ENCODE data around the gene FAM168A.

FAM168A gene

GRCh38 chr11:73429121-73429750 is 168.7 kb downstream of the FAM168A start:
- DNase-seq (ENCODE audit: low read depth, low spot score) = no peak

- no peak for DNase-seq (ENCODE audit: low read depth, low spot score)
These were observed 169.2 kb downstream of the FAM168A start for GRCh38 chr11:73428699-73429098.

GRCh38 chr11:73428227-73428626 is 169.7 kb downstream of the FAM168A start:
- no peak for DNase-seq (ENCODE audit: low read depth, low spot score)

- no peak for DNase-seq (ENCODE audit: low read depth, low spot score)
These were observed 171.6 kb downstream of the FAM168A start for GRCh38 chr11:73426219-73426850.

DNA sequence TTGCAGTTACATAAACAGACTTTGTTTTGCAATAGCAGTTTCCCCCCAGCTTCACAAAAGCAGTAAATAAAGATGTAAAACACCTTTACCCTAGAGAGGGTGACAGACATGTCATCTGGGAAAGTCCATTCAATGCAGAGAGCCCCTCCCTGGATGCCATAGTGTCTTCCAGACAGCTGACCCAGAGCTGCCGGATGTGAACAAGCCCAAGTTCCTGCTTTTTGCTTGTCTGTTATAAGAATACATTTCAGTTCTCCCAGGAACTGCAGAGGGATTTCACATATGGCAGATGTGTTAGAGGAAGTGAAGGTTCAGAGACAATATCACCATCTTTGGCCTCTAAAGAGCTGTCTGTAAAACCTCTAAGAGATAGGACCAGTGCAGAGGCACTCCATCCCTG is 172.8 kb downstream of the FAM168A start:
- no peak for DNase-seq (ENCODE audit: low read depth, low spot score)

DNA sequence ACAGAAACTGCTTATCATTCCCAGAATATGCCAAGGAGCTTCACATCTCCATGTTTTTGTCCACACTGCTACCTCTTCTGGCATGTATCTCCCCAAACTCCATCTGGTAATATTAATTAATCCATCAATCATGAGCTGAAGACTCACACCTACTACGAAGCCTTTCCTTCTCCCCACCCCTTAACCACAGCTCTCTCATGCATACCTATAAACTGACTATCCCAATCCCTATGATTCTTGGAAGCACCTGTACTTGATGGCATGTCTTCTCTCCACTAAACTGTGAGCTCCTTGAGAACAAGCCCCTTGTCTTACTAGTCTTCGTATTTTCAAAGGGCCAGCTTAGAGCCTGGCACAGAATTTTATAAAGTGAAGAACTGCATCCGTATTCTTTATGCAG is 174.4 kb downstream of the FAM168A start:
- DNase-seq (ENCODE audit: low read depth, low spot score) = no peak

DNA sequence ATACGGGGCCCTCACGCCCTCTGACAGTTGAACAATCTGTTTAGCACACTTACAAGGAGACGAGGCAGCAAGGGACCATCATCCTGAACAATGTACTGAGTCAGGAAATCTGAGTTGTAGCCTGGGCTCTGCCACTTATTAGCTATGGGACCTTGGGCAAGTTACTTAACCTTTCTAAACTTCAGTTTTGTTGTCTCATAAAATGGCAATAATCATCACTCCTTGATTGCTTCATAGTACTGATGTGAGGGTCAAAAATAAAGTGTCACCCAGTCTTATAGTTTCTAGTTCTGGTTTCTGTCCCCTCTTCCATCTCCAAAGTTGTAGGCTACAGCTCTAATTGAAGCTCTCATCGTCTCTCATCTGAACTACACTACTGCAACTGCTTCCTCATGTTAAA is 175.0 kb downstream of the FAM168A start:
- DNase-seq (ENCODE audit: low read depth, low spot score) = no peak

DNA sequence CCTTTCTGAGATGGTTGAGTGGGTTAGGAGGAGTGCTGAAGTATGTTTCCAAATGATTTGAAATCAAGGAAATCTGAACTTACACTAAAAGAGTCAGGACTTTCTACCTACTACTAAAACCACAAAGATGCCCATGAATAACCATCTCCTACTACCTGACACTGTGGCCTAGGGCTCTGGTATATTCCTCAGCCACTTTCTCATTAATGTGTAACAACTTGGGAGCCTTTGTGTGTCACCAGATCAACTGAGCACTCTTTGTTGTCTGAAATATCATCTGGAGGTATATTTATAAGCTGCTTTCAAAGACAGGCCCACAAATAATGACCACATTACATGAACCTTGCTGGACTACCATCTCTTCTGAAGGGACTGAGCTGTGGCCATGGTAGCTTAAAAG is 177.8 kb downstream of the FAM168A start:
- DNase-seq (ENCODE audit: low read depth, low spot score) = no peak

GRCh38 chr11:73416786-73417185 is 181.1 kb downstream of the FAM168A start:
- no peak for DNase-seq (ENCODE audit: low read depth, low spot score)

- no peak for DNase-seq (ENCODE audit: low read depth, low spot score)
These were observed 181.9 kb downstream of the FAM168A start for GRCh38 chr11:73415854-73416615.

GRCh38 chr11:73414977-73415651 is 182.8 kb downstream of the FAM168A start:
- no peak for DNase-seq (ENCODE audit: low read depth, low spot score)

GRCh38 chr11:73413256-73413655 is 184.7 kb downstream of the FAM168A start:
- no peak for DNase-seq (ENCODE audit: low read depth, low spot score)

DNA sequence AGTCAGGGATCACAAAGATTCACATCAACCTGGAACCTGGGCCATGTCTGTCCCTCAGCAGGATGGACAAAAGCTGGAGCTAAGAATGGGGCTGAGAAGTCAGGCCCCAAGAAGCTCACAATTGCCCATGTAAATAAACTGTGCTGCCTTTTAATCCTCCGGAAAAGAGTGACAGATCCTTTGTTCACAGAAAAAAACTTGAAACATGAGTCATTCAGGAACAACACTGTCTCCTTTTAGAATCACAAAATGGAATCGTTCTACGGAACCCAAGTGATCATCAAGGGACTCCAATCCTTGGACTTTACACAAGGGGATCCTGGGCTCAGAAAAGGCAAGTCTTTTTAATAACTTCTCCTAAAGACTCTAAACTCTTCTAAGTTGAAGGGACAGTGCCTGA is 185.6 kb downstream of the FAM168A start:
- no peak for DNase-seq (ENCODE audit: low read depth, low spot score)

GRCh38 chr11:73411031-73411430 is 186.9 kb downstream of the FAM168A start:
- DNase-seq (ENCODE audit: low read depth, low spot score) = no peak

DNA sequence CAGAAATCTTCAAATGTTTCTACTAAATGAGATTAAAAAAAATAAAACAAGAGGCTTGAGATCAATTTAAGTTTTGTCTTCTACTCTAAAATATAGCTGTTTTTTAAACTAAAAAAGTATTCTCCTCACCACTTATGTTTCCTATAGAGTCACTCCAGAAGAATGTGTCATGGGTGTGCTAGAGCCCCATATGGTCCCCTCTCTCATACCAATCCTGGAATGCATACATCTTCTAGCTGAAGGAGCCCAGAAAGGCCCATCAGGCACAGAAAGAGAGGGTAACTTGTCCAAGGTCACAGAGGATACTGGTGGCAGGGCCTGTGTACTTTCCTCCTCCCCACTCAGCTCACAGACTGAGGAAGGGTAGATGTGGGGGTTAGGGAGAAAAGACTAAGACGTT is 187.3 kb downstream of the FAM168A start:
- DNase-seq (ENCODE audit: low read depth, low spot score) = no peak

- no peak for DNase-seq (ENCODE audit: low read depth, low spot score)
These were observed 188.5 kb downstream of the FAM168A start for GRCh38 chr11:73409431-73409830.

GRCh38 chr11:73406619-73407018 is 191.3 kb downstream of the FAM168A start:
- no peak for DNase-seq (ENCODE audit: low read depth, low spot score)

- DNase-seq (ENCODE audit: low read depth, low spot score) = no peak
These were observed 191.8 kb downstream of the FAM168A start for GRCh38 chr11:73406131-73406530.

- no peak for DNase-seq (ENCODE audit: low read depth, low spot score)
These were observed 192.8 kb downstream of the FAM168A start for GRCh38 chr11:73405146-73405510.

DNA sequence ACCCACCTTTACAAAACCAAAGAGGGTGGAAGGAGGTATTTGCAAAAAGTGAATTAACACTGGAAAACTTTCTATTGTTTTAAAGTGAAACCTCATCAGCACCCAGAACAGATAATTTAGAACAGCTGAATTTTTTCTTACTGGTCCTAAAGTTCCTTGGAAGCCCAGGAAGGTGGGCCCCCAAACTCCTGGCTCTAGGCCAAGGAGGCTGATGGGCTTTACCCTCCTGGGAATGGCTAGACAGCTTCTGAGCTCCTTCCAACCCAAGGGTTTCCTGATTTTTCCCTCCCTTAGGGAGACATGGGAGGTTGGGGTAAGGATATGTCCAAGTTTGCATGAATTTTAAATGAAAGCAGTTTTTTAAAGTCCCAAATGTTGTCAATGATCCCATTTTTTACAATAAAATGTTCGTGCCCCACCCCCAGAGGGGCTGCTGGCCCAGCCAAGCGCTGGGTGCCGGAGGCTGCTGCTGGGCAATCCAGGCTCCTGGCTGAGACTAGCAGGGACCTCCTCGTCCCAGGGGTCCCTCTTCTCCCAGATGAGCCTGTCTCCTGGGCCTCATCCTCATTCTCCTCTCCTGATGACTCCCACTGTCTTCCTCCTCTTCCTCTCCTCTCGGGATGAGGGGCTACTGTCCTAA is 193.3 kb downstream of the FAM168A start:
- DNase-seq (ENCODE audit: low read depth, low spot score) = no peak

- peak; percentile 59 for DNase-seq (ENCODE audit: low read depth, low spot score)
These were observed 193.9 kb downstream of the FAM168A start for GRCh38 chr11:73404048-73404447.

DNA sequence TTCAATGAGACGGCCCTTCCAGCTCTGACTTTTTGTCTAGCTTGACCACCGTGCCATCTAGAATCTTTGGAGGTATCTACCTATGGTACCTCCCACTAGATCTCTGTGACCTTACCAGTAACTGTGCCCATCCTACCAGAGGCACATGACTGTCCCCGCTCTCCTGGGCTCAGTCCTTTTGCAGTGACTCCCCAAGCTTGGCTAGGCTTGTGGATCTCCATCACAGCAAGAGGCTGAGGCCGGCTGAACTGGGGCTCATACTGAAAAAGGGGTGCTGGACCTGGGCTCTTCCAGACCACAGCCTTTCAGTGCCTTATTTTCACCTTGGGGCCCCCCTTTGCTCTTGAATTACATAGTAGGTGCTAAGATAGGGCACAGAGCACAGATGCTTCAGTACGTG is 194.4 kb downstream of the FAM168A start:
- no peak for DNase-seq (ENCODE audit: low read depth, low spot score)

Measured in ELF-1 (cell line).